Activated naive CD4-positive, alpha-beta T cell treated with anti-CD3 and anti-CD28 coated beads for 36 hours (primary cell): ENCODE results near the gene ITGAX. TPM values are rescaled to one million over a fixed set of nuclear protein-coding genes. Genes with fewer than 3 reads are reported as not detected.

Source experiments
- total RNA-seq, 2 experiments: library from RNA; stranded (reverse); gene quantifications; one replicate each; pipeline ENCODE4 v1.2.3, GENCODE V29; 2021

ITGAX gene
- total RNA-seq, 2 experiments from 2014 or later, result 2.4 to 2.9 TPM

Other genes starting within 250 kb of the ITGAX start
- 10 to 100 TPM; 21.3 to 23.1 TPM for gene BCKDK, start 246.8 kb upstream of the ITGAX start, total RNA-seq
- gene KAT8, start 237.5 kb upstream of the ITGAX start, total RNA-seq, result 10 to 100 TPM; 58.1 to 64.5 TPM
- gene PRSS8, start 219.4 kb upstream of the ITGAX start, total RNA-seq, result not detected
- under 1 TPM; 0.93 to 0.99 TPM for gene PRSS36, start 205.1 kb upstream of the ITGAX start, total RNA-seq
- gene FUS, start 175.0 kb upstream of the ITGAX start, total RNA-seq, result 100 to 1,000 TPM; 424 to 435 TPM
- gene PYCARD, start 152.4 kb upstream of the ITGAX start, total RNA-seq, result 1 to 10 TPM; 2.4 to 2.5 TPM
- not detected for gene TRIM72, start 141.1 kb upstream of the ITGAX start, total RNA-seq
- gene PYDC1, start 138.0 kb upstream of the ITGAX start, total RNA-seq, result not detected
- under 1 TPM; 0.37 to 0.67 TPM for gene ITGAM, start 95.2 kb upstream of the ITGAX start, total RNA-seq
- gene ITGAD, start 38.2 kb downstream of the ITGAX start, total RNA-seq, result not detected
- gene COX6A2, start 73.2 kb downstream of the ITGAX start, total RNA-seq, result not detected
- under 1 TPM; 0.12 to 0.14 TPM for gene ZNF843, start 87.6 kb downstream of the ITGAX start, total RNA-seq
- 1 to 10 TPM; 6.3 to 6.7 TPM for gene ARMC5, start 104.3 kb downstream of the ITGAX start, total RNA-seq
- under 1 TPM in 1 of 2 experiments, not detected in 1; 0.12 TPM for gene TGFB1I1, start 117.0 kb downstream of the ITGAX start, total RNA-seq
- gene SLC5A2, start 127.9 kb downstream of the ITGAX start, total RNA-seq, result not detected
- gene RUSF1, start 153.2 kb downstream of the ITGAX start, total RNA-seq, result 10 to 100 TPM; 24.0 to 26.0 TPM
- gene AHSP, start 172.7 kb downstream of the ITGAX start, total RNA-seq, result not detected